HCT116 (cell line): ENCODE measurements around the gene C1QA.

ENCODE experiments used
- EZH2 ChIP-seq: fragments of 200-600 bp; sonication (generic); IDR thresholded peaks from 2 replicates; pipeline ENCODE4 v1.6.1; 2017; ENCODE audit warnings: antibody characterized with exemption, mixed run types
- EZH2phosphoT487 ChIP-seq: fragments of 200-600 bp; IDR thresholded peaks from 2 replicates; pipeline ENCODE4 v1.6.1; 2018; ENCODE audit warnings: antibody characterized with exemption, borderline replicate concordance
- JUND ChIP-seq: IDR thresholded peaks from 2 replicates; pipeline ENCODE4 v1.6.1; 2012
- POLR2A ChIP-seq: IDR thresholded peaks from 2 replicates; pipeline ENCODE4 v1.7.0; 2011; ENCODE audit warnings: borderline replicate concordance; ENCODE audit not compliant: insufficient read depth, insufficient read length; ENCODE audit errors: extremely low read depth
- POLR2AphosphoS5 ChIP-seq: IDR thresholded peaks from 2 replicates; pipeline ENCODE4 v1.6.1; 2011; ENCODE audit warnings: mild to moderate bottlenecking, low read depth, low read length, moderate library complexity
- RAD21 ChIP-seq: IDR thresholded peaks from 2 replicates; pipeline ENCODE4 v1.6.1; 2012; ENCODE audit warnings: low read depth, mild to moderate bottlenecking
- SIN3A ChIP-seq: IDR thresholded peaks from 2 replicates; pipeline ENCODE4 v1.6.1; 2012; ENCODE audit warnings: low read depth
- YY1 ChIP-seq: IDR thresholded peaks from 2 replicates; pipeline ENCODE4 v1.6.1; 2011; ENCODE audit warnings: low read length, low read depth, moderate library complexity, mild to moderate bottlenecking; ENCODE audit not compliant: insufficient replicate concordance; ENCODE audit errors: extremely low read depth
- ZNF274 ChIP-seq: fragments of 200-500 bp; sonication (Bioruptor generic); IDR thresholded peaks from 2 replicates; pipeline ENCODE4 v1.6.1; 2014; ENCODE audit warnings: mild to moderate bottlenecking, low read depth, low read length, inconsistent platforms
- TF ChIP-seq, protein P1 (sequence below): IDR thresholded peaks from 2 replicates; pipeline ENCODE4 v1.6.1; 2012; ENCODE audit warnings: low read depth
- TF ChIP-seq, protein P2 (sequence below), 3 experiments: fragments of 200-600 bp in 1 of 3; sonication (generic) in 1 of 3; IDR thresholded peaks in 2 of 3; conservative IDR thresholded peaks in 1 of 3; 2 replicates each; pipeline ENCODE4 v1.5.1; 2012 to 2017; ENCODE audit warnings: low read depth in 2 of 3, low read length in 2 of 3, antibody characterized with exemption in 1 of 3, borderline replicate concordance in 1 of 3, control low read depth in 1 of 3, mild to moderate bottlenecking in 1 of 3, mixed read lengths in 1 of 3, mixed run types in 1 of 3, moderate library complexity in 1 of 3; ENCODE audit not compliant: insufficient read depth in 1 of 3
- TF ChIP-seq, protein P3 (sequence below): IDR thresholded peaks from 2 replicates; pipeline ENCODE4 v1.6.1; 2012
- TF ChIP-seq, protein P4 (sequence below): IDR thresholded peaks from 2 replicates; pipeline ENCODE4 v1.6.1; 2012

DNA sequence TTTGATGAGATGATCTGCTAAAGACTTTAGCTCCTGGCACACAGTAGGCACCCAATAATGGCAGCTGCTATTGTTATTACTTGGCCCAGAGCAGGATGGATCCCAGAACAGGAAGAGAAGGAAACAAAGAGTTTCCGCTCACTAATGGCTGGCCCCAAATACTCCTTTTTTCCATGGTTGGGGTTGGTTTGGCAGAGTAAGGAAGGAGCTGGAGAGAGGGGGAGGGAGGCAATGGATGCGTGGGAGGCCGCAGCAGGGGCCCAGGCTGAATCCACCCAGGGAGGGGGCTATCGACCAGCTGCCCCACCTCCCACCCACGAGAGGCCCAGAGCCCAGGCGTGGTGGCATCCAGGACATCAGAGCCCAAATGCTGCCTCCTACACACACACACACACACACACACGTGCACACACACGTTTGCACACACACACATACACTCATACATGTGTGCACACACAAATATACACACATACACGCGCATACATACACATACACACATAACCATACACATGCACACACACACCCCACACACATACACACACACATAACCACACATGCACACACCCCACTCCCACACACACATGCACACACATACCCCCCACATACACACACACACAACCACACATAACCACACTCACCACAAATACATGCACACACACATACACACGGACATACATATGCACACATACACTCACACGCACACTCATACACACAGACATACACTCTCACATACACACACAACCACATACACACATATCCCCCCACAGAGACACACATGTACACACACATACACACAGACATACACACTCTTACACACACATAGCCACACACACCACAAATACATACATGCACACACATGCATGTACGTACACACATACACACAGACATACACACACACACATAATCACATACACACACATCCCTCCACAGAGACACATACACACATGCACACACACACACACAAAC is 41.8 kb downstream of the C1QA start:
- TF ChIP-seq POLR2A = no peak
- TF ChIP-seq, protein P1, sequence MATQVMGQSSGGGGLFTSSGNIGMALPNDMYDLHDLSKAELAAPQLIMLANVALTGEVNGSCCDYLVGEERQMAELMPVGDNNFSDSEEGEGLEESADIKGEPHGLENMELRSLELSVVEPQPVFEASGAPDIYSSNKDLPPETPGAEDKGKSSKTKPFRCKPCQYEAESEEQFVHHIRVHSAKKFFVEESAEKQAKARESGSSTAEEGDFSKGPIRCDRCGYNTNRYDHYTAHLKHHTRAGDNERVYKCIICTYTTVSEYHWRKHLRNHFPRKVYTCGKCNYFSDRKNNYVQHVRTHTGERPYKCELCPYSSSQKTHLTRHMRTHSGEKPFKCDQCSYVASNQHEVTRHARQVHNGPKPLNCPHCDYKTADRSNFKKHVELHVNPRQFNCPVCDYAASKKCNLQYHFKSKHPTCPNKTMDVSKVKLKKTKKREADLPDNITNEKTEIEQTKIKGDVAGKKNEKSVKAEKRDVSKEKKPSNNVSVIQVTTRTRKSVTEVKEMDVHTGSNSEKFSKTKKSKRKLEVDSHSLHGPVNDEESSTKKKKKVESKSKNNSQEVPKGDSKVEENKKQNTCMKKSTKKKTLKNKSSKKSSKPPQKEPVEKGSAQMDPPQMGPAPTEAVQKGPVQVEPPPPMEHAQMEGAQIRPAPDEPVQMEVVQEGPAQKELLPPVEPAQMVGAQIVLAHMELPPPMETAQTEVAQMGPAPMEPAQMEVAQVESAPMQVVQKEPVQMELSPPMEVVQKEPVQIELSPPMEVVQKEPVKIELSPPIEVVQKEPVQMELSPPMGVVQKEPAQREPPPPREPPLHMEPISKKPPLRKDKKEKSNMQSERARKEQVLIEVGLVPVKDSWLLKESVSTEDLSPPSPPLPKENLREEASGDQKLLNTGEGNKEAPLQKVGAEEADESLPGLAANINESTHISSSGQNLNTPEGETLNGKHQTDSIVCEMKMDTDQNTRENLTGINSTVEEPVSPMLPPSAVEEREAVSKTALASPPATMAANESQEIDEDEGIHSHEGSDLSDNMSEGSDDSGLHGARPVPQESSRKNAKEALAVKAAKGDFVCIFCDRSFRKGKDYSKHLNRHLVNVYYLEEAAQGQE = no peak
- TF ChIP-seq, protein P2, sequence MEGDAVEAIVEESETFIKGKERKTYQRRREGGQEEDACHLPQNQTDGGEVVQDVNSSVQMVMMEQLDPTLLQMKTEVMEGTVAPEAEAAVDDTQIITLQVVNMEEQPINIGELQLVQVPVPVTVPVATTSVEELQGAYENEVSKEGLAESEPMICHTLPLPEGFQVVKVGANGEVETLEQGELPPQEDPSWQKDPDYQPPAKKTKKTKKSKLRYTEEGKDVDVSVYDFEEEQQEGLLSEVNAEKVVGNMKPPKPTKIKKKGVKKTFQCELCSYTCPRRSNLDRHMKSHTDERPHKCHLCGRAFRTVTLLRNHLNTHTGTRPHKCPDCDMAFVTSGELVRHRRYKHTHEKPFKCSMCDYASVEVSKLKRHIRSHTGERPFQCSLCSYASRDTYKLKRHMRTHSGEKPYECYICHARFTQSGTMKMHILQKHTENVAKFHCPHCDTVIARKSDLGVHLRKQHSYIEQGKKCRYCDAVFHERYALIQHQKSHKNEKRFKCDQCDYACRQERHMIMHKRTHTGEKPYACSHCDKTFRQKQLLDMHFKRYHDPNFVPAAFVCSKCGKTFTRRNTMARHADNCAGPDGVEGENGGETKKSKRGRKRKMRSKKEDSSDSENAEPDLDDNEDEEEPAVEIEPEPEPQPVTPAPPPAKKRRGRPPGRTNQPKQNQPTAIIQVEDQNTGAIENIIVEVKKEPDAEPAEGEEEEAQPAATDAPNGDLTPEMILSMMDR (IDR thresholded peaks at IDR 0.05 in 2 of 3, conservative IDR thresholded peaks at IDR 0.05 in 1 of 3; ENCODE audit: borderline replicate concordance in 1 of 3, insufficient read depth in 1 of 3, low read depth in 2 of 3, low read length in 2 of 3) = no peak
- no peak for TF ChIP-seq YY1
- no peak for TF ChIP-seq SIN3A
- no peak for TF ChIP-seq ZNF274
- TF ChIP-seq, protein P3, sequence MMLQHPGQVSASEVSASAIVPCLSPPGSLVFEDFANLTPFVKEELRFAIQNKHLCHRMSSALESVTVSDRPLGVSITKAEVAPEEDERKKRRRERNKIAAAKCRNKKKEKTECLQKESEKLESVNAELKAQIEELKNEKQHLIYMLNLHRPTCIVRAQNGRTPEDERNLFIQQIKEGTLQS = no peak
- TF ChIP-seq EZH2 = no peak
- no peak for TF ChIP-seq POLR2AphosphoS5
- TF ChIP-seq, protein P4, sequence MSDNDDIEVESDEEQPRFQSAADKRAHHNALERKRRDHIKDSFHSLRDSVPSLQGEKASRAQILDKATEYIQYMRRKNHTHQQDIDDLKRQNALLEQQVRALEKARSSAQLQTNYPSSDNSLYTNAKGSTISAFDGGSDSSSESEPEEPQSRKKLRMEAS = no peak
- TF ChIP-seq RAD21 = no peak
- no peak for TF ChIP-seq JUND
- TF ChIP-seq EZH2phosphoT487 = no peak
